HG02759 (cell line): ENCODE data around the gene GSC2.
"Not testable (repeated sequence)": the region's sequence is repeated elsewhere in the genome, so short reads cannot be mapped to it uniquely, and the experiment has no call there.

ENCODE experiments used
- ATAC-seq: cut with Tn5 transposase; IDR thresholded peaks from one replicate; pipeline ENCODE4 v1.9.1; 2021; ENCODE audit warnings: mild to moderate bottlenecking, moderate library complexity; ENCODE audit not compliant: unreplicated experiment

The GSC2 gene

DNA sequence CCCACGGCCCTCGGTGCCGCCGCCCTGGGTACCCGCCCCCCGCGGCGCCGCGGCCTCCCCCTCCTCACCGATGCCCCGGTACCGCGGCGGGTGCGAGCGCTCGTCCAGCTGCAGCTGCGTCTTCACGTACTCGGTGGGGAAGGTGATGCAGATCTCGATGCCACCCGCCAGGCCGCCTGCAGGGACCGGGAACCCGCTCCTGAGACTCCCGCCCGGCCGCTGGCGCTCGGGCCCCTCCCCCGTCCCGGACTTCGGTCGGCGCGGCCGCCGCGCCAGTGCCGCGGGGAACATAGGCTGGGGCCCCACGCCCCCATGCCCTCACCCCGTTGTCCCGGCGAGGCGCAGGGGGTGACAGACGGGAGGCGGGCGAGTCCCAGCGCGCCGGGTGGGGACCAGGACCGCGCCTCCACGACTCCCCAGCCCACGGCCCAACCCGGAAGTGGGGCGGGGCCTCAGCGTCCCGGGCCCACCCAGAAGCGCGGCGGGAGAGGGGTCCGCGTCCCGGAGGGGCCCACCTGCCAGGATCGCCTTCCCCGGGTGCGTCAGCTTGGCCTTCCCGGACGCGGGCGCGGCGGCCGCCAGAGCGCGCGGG lies 28.1 kb upstream of the GSC2 start:
- ATAC-seq: peak; percentile 48

DNA sequence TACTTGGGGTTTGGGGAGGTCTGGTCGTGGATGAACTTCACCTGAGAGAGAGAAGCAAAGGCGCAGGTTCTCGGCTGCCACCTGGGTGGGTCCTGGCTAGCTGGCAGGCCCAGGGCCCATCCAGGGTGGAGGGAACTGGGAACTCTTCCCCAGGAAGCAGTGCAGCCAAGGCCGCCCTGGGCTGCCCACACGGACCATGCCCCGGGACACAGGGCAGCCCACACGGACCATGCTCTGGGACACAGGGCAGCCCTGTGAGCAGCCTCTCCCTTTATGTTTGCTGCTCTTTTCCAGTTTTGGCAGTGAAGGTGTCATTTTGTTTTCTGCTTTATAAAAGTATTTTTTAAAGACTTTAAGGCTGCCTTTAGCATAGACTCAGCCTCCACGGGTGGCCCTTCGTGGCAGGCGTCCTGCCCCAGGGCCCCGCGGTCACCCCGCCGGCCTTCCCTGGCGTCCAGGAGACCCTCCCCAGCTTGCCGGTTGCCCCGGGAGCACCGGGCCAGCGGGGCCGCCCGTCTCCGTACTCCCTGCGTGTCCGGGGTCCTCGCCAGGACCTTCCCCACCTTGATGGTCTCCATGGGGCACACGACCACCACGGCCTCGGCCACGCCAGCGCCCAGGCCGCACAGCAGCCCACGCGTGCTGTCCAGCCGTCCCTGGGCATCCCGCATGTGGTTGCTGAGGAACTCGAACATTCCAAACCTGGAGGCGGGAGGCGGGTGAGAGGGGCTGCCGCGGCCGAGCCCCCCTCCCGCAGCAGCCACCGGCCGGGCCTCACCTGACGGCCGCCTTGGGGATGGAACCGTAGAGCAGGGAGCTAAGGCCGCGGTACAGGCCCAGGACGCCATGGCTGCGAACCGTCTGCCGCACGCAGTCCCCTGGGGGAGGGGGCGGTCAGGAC lies 27.3 kb upstream of the GSC2 start:
- no peak for ATAC-seq

DNA sequence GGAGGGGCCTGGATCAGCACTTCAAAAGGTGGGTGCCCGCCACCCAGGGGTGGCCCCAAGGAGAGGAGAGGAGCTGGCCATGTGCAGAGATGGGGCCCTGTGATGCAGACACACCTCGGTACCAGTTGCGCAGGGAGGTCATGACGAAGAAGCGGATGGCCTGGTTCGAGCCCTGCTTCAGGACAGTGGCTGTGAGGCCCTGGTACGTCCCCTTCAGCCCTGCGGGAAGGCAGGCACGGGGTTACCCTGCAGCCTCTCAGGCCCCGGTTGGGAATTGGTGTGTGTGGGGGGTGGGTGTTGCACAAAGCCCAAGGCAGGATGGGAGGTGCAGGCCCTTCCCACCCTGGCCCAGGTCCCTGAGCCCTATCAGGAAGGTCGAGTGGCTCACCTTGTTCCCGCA lies 26.6 kb upstream of the GSC2 start:
- no peak for ATAC-seq

DNA sequence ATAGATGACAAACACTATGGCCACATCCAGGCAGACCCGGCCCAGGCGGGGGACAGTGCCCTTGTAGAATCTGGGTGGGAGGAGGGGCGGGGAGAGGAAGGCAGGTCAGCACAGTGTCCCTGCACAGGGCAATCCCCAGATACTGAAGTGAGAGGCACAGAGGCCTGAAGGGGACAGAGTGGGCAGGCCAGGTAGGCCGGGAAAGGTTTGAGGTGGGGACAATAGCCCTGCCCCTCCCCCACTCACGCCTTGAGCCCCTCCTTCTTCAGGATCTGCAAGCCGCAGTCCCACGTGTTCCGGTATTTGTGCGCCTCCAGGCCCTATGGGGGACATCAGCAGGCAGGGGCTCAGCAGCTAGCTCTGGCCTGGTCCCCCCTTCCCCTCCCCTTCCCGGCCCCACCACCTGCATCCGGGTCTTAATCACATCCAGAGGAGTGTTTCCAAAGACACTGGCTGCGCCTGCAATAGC lies 26.1 kb upstream of the GSC2 start:
- no peak for ATAC-seq

DNA sequence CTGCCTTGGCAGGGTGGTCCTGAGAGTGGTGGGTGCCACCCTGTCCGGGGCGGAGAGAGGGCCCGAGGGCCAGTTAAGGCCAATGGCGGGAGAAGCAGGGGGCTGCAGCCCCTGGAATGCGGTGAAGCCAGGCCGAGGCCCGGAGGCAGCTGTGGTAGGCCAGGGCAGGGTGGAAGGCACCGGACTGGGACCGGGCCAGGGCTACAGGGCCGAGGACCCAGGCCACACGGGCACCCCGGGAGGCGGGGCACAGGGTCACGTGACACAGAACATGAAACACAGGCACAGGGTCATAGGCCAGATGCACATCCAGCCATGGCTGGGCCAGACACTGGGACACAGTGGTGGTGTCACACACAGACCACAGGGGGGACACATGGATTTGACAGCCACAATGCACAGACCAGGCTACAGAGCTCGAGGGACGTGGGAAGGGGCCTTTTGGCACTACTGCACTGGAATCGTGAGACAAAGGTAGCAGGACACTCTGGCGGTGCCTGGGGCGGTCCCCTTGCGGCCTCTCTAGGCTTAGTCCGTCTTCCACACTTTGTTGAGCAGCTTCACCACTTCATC lies 25.6 kb upstream of the GSC2 start:
- ATAC-seq: no peak

DNA sequence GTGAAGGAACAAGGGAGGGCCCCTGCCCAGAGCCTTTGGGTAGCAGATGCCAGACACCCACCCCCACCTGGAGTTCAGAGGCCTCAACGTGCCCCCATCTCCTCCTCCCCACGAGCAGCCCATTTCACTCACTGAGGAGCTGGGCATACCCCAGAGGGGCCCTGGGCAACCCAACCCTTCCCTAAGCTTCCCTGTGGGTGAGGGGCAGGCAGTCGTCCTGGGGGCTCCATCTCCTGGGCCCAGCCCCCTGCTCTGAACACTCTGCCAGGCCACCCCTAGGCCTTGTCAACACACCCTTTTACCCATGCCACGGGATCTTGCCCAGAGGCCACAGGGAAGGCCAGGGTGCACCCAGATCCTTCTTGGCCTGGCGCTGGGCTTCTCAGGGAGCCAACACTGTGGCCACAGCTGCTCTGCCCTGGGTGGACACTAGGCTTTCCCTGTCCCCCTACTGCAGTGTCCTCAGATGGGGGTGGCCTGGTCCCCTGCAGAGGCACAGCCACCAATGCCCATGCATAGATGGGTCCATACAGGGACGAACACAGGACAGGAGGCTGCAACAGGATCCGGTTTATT lies 25.0 kb upstream of the GSC2 start:
- ATAC-seq: no peak

DNA sequence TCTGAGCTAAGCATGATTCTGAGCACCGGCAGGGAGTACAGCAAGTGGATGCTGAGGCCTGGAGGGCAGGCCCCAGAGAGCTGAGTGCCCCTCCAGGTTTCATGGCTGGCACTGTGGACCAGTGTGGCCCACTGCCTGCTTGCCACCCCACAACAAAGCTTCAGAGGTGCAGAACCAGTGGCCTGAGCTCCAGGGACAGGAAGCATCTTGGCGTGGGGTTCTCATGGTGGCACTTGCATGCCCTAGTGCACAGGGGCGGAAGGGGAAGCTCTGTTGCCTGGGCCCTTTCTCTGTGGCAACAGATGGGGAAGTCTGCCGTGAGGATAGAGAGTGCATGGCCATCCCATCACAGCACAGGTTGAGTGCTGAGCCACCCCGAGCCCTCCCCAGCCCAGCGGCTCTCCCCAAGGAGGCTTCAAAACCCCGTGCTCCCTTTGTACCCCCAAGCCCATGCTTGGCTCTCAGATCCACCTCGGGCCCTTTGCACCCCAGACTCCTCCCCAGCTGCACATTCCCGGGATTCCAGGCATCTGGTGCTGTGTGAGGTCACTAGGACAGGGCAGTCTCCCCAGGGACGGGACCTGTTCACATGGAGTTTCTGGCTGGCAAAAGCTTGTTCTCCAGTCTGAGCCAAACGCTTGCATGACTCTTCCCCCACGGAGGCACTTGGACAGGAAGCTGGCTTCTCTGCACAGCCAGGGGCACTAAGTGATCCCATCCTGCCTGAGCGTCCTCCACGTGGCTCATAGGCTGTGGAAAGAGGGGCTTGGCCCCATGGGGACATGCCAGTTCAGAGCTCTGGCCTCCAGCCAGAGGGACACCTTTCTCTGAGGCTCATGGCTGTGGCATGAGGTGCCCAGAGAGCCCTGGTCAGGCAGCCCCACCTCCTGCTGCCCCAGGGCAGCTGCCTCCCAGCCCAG lies 24.3 kb upstream of the GSC2 start:
- ATAC-seq: no peak

DNA sequence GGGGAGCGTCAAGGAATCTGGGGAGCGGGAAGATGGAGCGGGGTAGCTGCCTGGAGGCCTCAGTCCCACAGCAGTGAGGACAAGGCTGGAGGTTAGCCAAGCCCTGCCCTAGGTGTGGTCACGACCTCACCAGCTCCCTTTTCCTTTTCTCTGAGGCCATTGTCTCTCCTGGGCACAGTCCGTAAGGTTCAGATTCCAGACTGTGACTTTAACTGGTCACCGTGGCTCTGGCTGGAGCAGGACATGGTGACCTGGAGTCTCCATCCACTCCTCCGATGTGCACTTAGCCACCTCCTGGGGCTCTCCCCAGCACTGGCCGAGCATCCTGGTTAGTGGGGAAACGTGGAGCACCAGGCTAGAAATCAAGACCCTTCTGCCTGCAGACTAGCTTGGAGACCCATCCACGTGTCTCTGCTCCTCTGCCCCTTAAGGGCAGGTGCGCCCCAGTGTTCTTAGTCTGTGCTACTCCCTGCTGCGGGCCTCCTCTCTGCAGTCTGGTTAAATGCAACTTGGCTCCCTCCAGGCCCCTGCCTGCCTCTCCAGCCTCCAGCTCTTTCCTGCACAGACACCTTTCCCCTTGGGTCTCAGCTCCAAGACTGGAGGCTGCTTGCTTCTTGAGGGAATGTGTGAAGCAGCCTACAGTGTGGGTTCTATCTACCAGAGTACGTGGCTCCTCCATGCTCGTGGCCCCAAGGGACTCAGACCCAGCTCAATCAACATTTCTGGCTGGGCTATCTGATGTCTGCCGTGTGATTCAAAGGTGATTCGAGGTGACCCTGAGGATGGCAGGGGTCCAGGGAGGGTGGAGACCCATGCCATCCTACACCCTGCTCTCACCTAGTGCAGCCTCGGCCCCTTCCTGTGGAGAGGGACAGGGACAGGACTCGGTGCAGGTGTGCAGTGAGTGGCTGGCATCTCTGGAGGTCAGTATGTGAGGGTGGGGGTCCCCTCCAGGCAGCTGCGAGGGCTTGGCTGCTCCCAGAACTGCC lies 23.2 kb upstream of the GSC2 start:
- ATAC-seq: no peak

DNA sequence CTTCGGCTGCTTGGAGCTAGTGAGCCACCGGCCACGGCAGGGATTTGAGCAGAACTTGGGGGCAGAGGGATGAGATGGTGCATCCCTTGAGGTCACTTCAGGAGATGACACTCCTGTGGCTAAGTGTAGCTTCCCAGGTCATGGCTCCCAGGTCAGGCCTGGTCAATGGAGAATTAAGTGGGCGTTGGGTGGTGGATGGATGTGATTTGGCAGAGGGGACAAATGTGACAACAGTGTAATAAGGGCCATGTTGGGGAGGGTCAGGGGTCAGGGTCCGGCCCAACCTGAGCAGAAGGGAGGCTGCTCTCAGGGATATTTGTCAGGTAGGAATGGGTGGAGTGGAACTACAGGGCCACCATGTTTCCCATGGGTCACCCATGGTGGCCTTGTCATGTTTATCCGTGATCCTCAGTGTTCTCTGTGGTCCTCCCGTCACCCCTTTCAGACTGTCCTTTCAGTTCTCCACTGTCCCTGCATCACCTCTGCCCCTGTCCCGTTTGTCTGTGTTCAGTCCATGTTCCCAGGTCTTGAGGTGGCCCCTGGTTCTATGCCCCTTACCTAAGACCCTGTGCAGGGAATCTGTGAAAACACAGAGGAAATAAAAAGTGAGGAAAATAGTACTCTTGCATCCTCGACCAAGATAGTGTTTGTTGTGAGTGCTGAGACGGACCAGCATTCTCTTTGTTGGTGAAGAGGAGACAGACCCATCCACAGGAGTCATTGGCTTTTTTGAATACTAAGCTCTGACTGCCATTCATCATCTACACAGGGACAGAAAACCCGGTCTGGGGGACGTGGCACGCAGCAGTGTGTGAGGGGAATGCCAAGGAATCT lies 22.3 kb upstream of the GSC2 start:
- ATAC-seq: no peak

DNA sequence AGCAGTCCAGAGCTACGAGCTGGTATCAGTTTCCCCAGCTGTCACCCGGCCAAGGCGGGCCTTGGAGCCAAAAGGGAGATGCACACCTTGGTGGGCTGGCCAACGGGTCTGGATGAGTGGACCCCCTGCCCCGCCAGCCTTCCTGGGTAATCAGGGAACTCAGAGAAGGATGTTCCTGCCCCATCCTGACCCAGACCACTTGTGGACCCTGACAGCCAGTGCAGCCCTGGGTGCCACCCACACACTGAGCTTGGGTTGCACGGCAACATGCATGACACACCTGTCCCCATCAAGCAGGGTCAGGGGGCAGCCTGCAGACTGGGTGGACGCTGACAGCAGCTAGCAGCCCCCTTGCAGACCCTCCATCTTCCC lies 19.8 kb upstream of the GSC2 start:
- ATAC-seq: no peak

DNA sequence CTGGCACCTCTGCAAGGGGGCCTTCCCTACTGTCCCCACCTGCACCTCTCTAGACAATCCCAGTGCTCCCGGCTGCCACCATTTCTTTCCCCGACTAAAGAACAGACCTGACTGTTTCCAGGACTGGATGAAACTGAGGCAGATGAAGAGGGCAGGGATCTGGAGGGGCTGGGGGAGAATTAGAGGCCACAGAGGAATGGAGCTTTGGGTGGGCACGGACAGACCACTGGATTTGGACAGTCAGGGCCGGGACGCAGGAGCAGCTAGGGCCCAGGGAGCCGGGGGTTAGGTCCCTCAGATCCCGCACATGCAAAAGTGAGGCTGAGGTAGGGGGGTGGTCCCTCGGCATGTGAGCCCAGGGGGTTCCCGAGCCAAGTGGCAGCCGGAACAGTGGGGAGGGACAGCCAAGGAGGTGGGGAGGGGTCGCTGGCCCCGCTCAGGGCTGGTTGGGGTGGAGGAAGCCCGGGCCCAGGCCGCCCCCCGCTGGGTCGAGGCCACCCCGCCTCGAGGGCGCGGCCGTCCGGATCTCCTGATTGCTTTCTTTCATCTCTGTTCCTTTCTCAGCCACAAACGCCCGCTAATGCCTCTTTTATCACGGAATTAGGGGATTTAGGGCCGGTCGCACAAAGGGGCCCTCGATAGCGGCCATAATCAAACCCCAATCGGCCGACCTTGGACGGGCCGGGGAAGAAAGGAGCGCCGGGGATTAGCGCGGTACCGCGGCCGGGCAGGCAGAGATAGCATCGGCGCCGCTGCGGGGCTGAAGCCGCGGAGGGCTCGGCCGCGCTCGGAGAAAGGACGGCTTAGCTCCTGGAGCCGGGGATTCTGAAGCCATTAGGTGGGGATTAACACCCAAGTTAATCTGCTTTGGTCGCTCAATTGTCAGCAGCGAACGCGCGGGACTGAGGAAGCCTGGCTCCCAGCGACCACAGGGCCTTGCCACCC lies 19.2 kb upstream of the GSC2 start:
- no peak for ATAC-seq

DNA sequence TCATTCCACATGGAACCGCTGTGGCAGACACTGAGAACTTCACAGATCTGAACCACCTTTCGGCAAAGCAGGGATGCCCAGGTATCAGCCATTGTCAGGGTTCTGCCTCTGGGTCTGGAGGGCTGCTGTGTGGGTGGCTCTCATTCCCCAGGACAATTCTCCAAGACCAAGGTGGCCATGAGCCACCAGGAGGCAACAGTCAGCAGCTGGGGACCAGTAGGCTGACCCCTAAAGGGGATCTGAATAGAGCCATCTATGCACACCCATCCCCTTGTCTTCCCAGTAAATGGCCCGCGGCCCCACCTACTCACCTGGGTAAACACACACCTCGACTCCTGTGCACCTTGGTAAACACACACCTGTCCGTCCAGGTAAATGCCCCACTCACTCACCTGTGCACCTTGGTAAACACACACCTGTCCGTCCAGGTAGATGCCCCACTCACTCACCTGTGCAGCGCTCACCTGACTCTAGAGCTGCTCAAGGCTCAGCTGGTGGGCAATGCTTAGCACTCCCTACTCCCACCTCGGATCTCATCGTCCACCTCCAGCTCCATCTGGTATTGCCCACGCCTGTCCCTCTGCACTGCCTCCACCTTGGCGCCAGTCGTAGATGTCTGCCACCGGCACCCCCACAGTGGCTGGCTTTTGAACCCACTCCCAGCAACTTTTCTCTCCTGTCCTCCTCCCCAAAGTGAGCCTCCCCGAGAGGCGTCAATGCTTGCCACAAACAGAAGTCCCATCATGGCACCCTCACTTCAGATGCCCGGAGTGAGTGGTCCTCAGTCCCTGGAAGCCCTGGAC lies 18.2 kb upstream of the GSC2 start:
- no peak for ATAC-seq

DNA sequence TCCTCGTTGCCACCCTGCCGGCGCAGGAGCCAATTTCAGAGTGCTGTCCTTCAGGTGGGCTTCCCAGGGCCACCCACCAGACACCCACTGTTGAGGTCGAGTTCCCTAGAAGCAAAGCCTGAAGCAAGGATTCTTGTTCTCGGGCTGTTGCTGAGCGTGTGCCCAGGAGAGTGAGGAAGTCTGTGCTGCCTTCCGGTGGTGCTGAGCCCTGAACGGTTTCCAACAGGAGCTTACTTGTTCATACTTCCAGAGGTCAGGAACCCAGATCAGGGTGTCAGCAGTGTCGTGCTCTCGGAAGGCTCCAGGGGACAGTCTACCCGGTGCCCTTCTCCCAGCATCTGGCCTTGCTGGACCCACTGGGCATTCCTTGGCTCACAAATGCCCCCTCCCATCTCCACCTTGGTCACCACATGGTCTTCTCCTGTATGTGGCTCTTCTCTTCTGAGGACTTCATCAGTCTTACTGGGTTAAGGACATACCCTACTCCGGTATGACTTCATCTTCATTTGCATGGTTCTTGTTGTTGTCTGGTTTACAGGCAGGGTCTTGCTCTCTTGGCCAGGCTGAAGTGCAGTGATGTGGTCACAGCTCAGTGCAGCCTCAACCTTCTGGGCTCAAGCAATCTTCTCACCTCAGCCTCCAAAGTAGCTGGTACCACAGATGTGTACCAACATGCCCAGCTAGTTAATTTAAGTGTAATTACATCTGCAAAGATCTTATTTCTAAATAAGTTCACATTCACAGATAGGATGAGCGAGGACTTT lies 17.2 kb upstream of the GSC2 start:
- ATAC-seq: no peak

DNA sequence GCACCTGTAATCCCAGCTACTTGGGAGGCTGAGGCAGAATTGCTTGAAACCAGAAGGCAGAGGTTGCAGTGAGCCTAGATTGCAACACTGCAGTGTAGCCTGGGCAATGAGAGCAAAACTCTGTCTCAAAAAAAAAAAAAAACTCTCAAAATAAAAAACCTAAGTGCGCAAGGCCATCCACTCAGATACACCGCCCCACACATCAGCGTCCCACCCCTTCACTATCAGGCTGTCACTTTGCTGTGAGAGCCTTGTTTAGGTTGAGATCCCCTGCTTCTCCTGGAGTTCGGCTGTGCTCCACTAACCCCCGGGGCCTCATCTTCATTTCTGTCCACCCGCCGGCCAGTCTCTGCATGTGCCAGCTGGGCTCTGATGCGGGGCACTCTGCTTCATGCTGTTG lies 16.3 kb upstream of the GSC2 start:
- ATAC-seq: no peak

DNA sequence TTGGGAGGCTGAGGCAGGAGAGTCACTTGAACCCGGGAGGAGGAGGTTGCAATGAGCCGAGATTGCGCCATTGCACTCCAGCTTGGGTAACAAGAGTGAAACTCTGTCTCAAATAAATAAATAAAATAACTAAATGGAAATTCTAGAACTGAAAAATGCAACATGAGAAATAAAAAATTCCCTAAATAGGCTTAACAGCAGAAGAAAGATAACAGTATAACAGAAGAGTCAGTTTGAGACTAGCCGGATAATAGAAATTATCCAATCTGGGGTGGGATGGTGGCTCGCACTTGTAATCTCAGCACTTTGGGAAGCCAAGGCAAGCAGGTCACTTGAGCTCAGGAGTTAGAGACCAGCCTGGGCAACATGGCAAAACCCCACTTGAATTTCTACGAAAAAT lies 14.3 kb upstream of the GSC2 start:
- no peak for ATAC-seq

DNA sequence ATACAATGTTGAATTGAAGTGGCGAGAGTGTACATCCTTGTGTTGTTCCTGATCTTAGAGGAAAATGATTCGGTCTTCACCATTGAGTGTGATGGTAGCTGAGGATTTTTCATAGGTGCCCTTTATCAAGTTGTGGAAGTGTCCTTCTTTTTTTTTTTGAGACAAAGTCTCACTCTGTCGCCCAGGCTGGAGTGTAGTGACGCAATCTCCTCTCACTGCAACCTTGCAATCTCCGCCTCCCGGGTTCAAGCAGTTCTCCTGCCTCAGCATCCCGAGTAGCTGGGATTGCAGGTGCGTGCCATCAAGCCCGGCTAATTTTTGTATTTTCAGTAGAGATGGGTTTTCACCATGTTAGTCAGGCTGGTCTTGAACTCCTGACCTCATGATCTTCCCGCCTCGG lies 8.6 kb upstream of the GSC2 start:
- not testable (repeated sequence) for ATAC-seq
